ENCODE measurements around the gene CEP350. TPM values are rescaled to one million over a fixed set of nuclear protein-coding genes. Genes with fewer than 3 reads are reported as not detected.

Gene CEP350
- total RNA-seq, 1 experiment from 2014 or later = 42.3 TPM

- CTCF ChIA-PET = interaction anchor here (1.4 kb wide), 1 partner anchor 12 kb away, joined by 3 read pairs; no protein-coding TSS in a partner anchor
- Mint-ChIP-seq H3K27me3 (ENCODE audit: unreplicated experiment) (no peaks in the 10 kb centered on the region), H3K4me3 (ENCODE audit: low read depth, unreplicated experiment) (no peak overlapping the region), H3K9me3 (ENCODE audit: low read depth, unreplicated experiment) (no peaks in the 10 kb centered on the region), H3K4me1 (ENCODE audit: low read depth, unreplicated experiment) (peaks cover 7% of the 10 kb centered on the region), H3K36me3 (ENCODE audit: insufficient read depth, unreplicated experiment) (peaks cover 5% of the 10 kb centered on the region), H3K27ac (ENCODE audit: unreplicated experiment) (no peak overlapping the region)
- intact Hi-C loops (cut with micrococcal nuclease; ENCODE audit: unreplicated experiment) = no loop called here
- TF ChIP-seq, protein P1, sequence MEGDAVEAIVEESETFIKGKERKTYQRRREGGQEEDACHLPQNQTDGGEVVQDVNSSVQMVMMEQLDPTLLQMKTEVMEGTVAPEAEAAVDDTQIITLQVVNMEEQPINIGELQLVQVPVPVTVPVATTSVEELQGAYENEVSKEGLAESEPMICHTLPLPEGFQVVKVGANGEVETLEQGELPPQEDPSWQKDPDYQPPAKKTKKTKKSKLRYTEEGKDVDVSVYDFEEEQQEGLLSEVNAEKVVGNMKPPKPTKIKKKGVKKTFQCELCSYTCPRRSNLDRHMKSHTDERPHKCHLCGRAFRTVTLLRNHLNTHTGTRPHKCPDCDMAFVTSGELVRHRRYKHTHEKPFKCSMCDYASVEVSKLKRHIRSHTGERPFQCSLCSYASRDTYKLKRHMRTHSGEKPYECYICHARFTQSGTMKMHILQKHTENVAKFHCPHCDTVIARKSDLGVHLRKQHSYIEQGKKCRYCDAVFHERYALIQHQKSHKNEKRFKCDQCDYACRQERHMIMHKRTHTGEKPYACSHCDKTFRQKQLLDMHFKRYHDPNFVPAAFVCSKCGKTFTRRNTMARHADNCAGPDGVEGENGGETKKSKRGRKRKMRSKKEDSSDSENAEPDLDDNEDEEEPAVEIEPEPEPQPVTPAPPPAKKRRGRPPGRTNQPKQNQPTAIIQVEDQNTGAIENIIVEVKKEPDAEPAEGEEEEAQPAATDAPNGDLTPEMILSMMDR (IDR thresholded peaks at IDR 0.05; ENCODE audit: unreplicated experiment) = no peak
- no peak for DNase-seq
- BruUV-seq (replicated peaks) = no TSS peak
These were observed 159.9 kb downstream of the CEP350 start for GRCh38 chr1:180114396-180114945.

GRCh38 chr1:180116964-180117763 lies 162.6 kb downstream of the CEP350 start:
- H3K27me3 Mint-ChIP-seq (ENCODE audit: unreplicated experiment) = no peaks in the 10 kb centered on the region
- H3K27ac Mint-ChIP-seq (ENCODE audit: unreplicated experiment) = no peak overlapping the region
- TF ChIP-seq, protein P1 (IDR thresholded peaks at IDR 0.05; ENCODE audit: unreplicated experiment) = no peak
- CTCF ChIA-PET = no interaction called here
- no peaks in the 10 kb centered on the region for H3K9me3 Mint-ChIP-seq (ENCODE audit: low read depth, unreplicated experiment)
- H3K4me1 Mint-ChIP-seq (ENCODE audit: low read depth, unreplicated experiment) = peaks cover 7% of the 10 kb centered on the region
- H3K4me3 Mint-ChIP-seq (ENCODE audit: low read depth, unreplicated experiment) = no peak overlapping the region
- no TSS peak for BruUV-seq (replicated peaks)
- intact Hi-C loops (cut with micrococcal nuclease; ENCODE audit: unreplicated experiment) = no loop called here
- peaks cover 5% of the 10 kb centered on the region for H3K36me3 Mint-ChIP-seq (ENCODE audit: insufficient read depth, unreplicated experiment)
- DNase-seq = no peak

DNA sequence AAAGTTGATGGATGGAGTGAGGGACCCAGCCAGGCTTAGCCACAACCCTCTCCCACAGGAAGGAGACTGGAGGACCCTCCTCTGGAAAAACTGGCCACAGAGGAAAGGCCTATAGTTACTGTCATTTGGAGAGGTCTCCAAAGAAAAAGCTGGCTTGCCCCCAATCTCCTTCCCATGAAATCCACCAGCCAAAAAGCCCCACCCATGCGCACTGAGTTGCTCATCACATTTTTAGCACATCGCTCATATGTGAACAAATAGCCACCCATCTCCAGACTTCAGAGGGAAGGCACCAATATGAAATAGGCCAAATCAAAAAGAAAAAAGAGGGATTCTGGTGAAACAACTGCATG lies 163.1 kb downstream of the CEP350 start:
- CTCF ChIA-PET = no interaction called here
- no TSS peak for BruUV-seq (replicated peaks)
- Mint-ChIP-seq H3K36me3 (ENCODE audit: insufficient read depth, unreplicated experiment) (peaks cover 2% of the 10 kb centered on the region), H3K9me3 (ENCODE audit: low read depth, unreplicated experiment) (no peaks in the 10 kb centered on the region), H3K4me1 (ENCODE audit: low read depth, unreplicated experiment) (peaks cover 7% of the 10 kb centered on the region), H3K27me3 (ENCODE audit: unreplicated experiment) (no peaks in the 10 kb centered on the region), H3K27ac (ENCODE audit: unreplicated experiment) (no peak overlapping the region), H3K4me3 (ENCODE audit: low read depth, unreplicated experiment) (no peak overlapping the region)
- intact Hi-C loops (cut with micrococcal nuclease; ENCODE audit: unreplicated experiment) = no loop called here
- TF ChIP-seq, protein P1 (IDR thresholded peaks at IDR 0.05; ENCODE audit: unreplicated experiment) = no peak
- DNase-seq = no peak

- intact Hi-C loops (cut with micrococcal nuclease; ENCODE audit: unreplicated experiment) = no loop called here
- H3K9me3 Mint-ChIP-seq (ENCODE audit: low read depth, unreplicated experiment) = no peaks in the 10 kb centered on the region
- H3K36me3 Mint-ChIP-seq (ENCODE audit: insufficient read depth, unreplicated experiment) = no peaks in the 10 kb centered on the region
- H3K4me1 Mint-ChIP-seq (ENCODE audit: low read depth, unreplicated experiment) = peaks cover 15% of the 10 kb centered on the region
- CTCF ChIA-PET = no interaction called here
- TF ChIP-seq, protein P1 (IDR thresholded peaks at IDR 0.05; ENCODE audit: unreplicated experiment) = no peak
- no peak for DNase-seq
- H3K27ac Mint-ChIP-seq (ENCODE audit: unreplicated experiment) = no peak overlapping the region
- no peaks in the 10 kb centered on the region for H3K27me3 Mint-ChIP-seq (ENCODE audit: unreplicated experiment)
- BruUV-seq (replicated peaks) = no TSS peak
- no peak overlapping the region for H3K4me3 Mint-ChIP-seq (ENCODE audit: low read depth, unreplicated experiment)
These were observed 165.2 kb downstream of the CEP350 start for GRCh38 chr1:180119837-180120236.

All from Calu3 (cell line).